ENCODE results near the gene GATA5. TPM values are rescaled to one million over a fixed set of nuclear protein-coding genes. Genes with fewer than 3 reads are reported as not detected.
A peak's percentile ranks its signal among the peaks of the same experiment; 100 is the strongest.

GATA5 gene
- total and polyA plus RNA-seq, 9 donors, result 0.08 to 5.5 (median 0.92) TPM; not detected in 2

GRCh38 chr20:62482974-62483373 lies 7.2 kb upstream of the GATA5 start:
- Histone ChIP-seq H3K4me3 (no peak overlapping the region), H3K9me3 (no peaks in the 10 kb centered on the region), H3K27ac (no peak overlapping the region), H3K36me3 (no peaks in the 10 kb centered on the region), H3K27me3 (no peaks in the 10 kb centered on the region), H3K4me1 (ENCODE audit: insufficient read depth) (peaks cover 15% of the 10 kb centered on the region)
- 44 to 59% (median 56%) methylated on average over 8 of the region's 8 CpGs for WGBS, 3 donors
- intact Hi-C loops (cut with DNase I), result no loop called here
- no peak for TF ChIP-seq POLR2A (IDR thresholded peaks at IDR 0.05)
- no peak for TF ChIP-seq CTCF (IDR thresholded peaks at IDR 0.05)
- no peak for TF ChIP-seq EP300 (IDR thresholded peaks at IDR 0.05)
- DNase-seq, result no peak

- no peaks in the 10 kb centered on the region for H3K36me3 ChIP-seq
- TF ChIP-seq EP300 (IDR thresholded peaks at IDR 0.05) (no peak), POLR2A (IDR thresholded peaks at IDR 0.05) (no peak), CTCF (IDR thresholded peaks at IDR 0.05) (no peak)
- 19 to 25% (median 24%) methylated on average over 25 of the region's 25 CpGs for WGBS, 3 donors
- no peaks in the 10 kb centered on the region for H3K9me3 ChIP-seq
- H3K4me3 ChIP-seq, result no peak overlapping the region
- no peak for DNase-seq
- no peaks in the 10 kb centered on the region for H3K27me3 ChIP-seq
- H3K27ac ChIP-seq, result no peak overlapping the region
- H3K4me1 ChIP-seq (ENCODE audit: insufficient read depth), result peaks cover 15% of the 10 kb centered on the region
- intact Hi-C loops (cut with DNase I), result no loop called here
Measured at GRCh38 chr20:62482146-62482809, 6.5 kb upstream of the GATA5 start.

- Histone ChIP-seq H3K27ac (no peak overlapping the region), H3K27me3 (no peaks in the 10 kb centered on the region), H3K4me3 (no peak overlapping the region), H3K4me1 (ENCODE audit: insufficient read depth) (peaks cover 15% of the 10 kb centered on the region), H3K9me3 (no peaks in the 10 kb centered on the region), H3K36me3 (no peaks in the 10 kb centered on the region)
- TF ChIP-seq POLR2A (IDR thresholded peaks at IDR 0.05), result no peak
- no peak for TF ChIP-seq CTCF (IDR thresholded peaks at IDR 0.05)
- no peak for TF ChIP-seq EP300 (IDR thresholded peaks at IDR 0.05)
- peak in 2 of 5 donors; percentile 43 to 66 for DNase-seq
- intact Hi-C loops (cut with DNase I), result no loop called here
- 21 to 27% (median 24%) methylated on average over 29 of the region's 29 CpGs for WGBS, 3 donors
Measured at GRCh38 chr20:62481425-62482145, 5.8 kb upstream of the GATA5 start.

- Histone ChIP-seq H3K4me3 (no peak overlapping the region), H3K27me3 (peaks cover 3% of the 10 kb centered on the region), H3K4me1 (ENCODE audit: insufficient read depth) (peaks cover 12% of the 10 kb centered on the region), H3K36me3 (no peaks in the 10 kb centered on the region), H3K9me3 (no peaks in the 10 kb centered on the region), H3K27ac (no peak overlapping the region)
- no peak for TF ChIP-seq EP300 (IDR thresholded peaks at IDR 0.05)
- TF ChIP-seq CTCF (IDR thresholded peaks at IDR 0.05), result no peak
- TF ChIP-seq POLR2A (IDR thresholded peaks at IDR 0.05), result no peak
- intact Hi-C loops (cut with DNase I), result no loop called here
- 60 to 77% (median 68%) methylated on average over 9 of the region's 9 CpGs for WGBS, 3 donors
- no peak for DNase-seq
Measured at GRCh38 chr20:62480318-62480717, 4.5 kb upstream of the GATA5 start.

All from ovary (tissue), 9 donors.